OCI-LY3 (cell line): ENCODE data around the gene RBMS3.

Experiments
- CTCF ChIP-seq: fragments of 200-600, 300-600 bp; sonication (generic); IDR thresholded peaks from 2 replicates; pipeline ENCODE4 v1.5.1; 2014; ENCODE audit warnings: antibody characterized with exemption, low read length, low read depth
- EZH2phosphoT487 ChIP-seq: fragments of 200-600 bp; shearing (Covaris generic); IDR thresholded peaks from 2 replicates; pipeline ENCODE4 v1.6.1; 2018; ENCODE audit warnings: antibody characterized with exemption, mixed run types, low read depth

- TF ChIP-seq CTCF: no peak
- TF ChIP-seq EZH2phosphoT487: no peak
These were observed 12.6 kb downstream of the RBMS3 start for GRCh38 chr3:29293421-29293820.
